ENCODE data around the gene PDGFB.

- TF ChIP-seq POLR2AphosphoS5 (IDR thresholded peaks at IDR 0.05; ENCODE audit: low read depth, low read length), result no peak
- no peak for TF ChIP-seq TAF1 (IDR thresholded peaks at IDR 0.05; ENCODE audit: borderline replicate concordance, insufficient read depth, low read length)
- TF ChIP-seq REST (IDR thresholded peaks at IDR 0.05; ENCODE audit: insufficient read depth in 1 of 2, low read depth in 2 of 2, low read length in 2 of 2), result no peak
- no peak for TF ChIP-seq SIN3A (IDR thresholded peaks at IDR 0.05; ENCODE audit: borderline replicate concordance, insufficient read depth, low read length)
These were observed 62.2 kb downstream of the PDGFB start for GRCh38 chr22:39182478-39183030.
